ENCODE data around the gene MOSPD2. TPM values are rescaled to one million over a fixed set of nuclear protein-coding genes. Genes with fewer than 3 reads are reported as not detected.

Gene MOSPD2
- polyA plus RNA-seq, 1 experiment: 7.1 TPM

DNA sequence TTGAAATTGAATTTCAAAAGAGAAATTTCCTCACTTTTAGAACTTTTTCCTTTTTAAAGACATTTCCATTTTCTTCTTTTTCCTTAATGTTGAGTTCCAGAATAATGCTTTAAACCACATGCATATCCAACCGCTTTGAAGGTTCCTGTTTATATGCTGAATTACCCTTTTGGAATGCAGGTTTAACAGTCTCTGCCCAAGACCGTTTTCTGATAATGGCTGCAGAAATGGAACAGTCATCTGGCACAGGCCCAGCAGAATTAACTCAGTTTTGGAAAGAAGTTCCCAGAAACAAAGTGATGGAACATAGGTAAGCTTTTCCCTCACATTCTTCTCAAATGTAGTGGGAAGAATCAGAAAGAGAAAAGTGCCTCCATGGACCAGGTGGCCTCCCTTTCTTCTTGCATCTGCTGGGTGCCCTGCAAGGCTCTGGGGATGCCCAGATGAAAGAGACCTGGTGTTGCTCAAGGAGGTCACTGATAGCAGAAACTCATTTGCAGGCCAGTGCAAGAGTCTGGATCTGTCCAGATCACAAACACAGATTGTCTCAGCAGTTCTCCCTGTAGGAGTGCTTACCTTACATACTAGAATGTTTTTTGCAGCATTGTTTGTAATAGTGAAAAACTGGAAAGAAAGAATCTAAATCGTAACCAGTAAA, 42.9 kb downstream of the MOSPD2 start:
- DNase-seq (ENCODE audit: low read depth): no peak
- no peak for TF ChIP-seq CTCF (IDR thresholded peaks at IDR 0.05; ENCODE audit: insufficient read depth, low read depth, low read length)
- H3K4me3 ChIP-seq (ENCODE audit: low read depth, low read length): no peak overlapping the region
- ChIA-PET POLR2A (no interaction called here), CTCF (no interaction called here)
- H3K36me3 ChIP-seq (ENCODE audit: control insufficient read depth, insufficient read depth, low read length): peaks cover 3% of the 10 kb centered on the region; the same call in 1 of the 2 replicates
- H3K27me3 ChIP-seq (ENCODE audit: control insufficient read depth, insufficient read depth, low read length): no peaks in the 10 kb centered on the region

GRCh38 chrX:14919407-14919806, 46.2 kb downstream of the MOSPD2 start:
- ChIA-PET POLR2A (no interaction called here), CTCF (interaction anchor here (1.1 kb wide), 1 partner anchor 228 kb away, joined by 3 read pairs; no protein-coding TSS in a partner anchor)
- 0 out of 2 replicates have a peak, but pooled peaks cover 2% of the 10 kb centered on the region for H3K36me3 ChIP-seq (ENCODE audit: control insufficient read depth, insufficient read depth, low read length)
- DNase-seq (ENCODE audit: low read depth): no peak
- H3K27me3 ChIP-seq (ENCODE audit: control insufficient read depth, insufficient read depth, low read length): no peaks in the 10 kb centered on the region
- TF ChIP-seq CTCF (IDR thresholded peaks at IDR 0.05; ENCODE audit: insufficient read depth, low read depth, low read length): no peak
- H3K4me3 ChIP-seq (ENCODE audit: low read depth, low read length): no peak overlapping the region

DNA sequence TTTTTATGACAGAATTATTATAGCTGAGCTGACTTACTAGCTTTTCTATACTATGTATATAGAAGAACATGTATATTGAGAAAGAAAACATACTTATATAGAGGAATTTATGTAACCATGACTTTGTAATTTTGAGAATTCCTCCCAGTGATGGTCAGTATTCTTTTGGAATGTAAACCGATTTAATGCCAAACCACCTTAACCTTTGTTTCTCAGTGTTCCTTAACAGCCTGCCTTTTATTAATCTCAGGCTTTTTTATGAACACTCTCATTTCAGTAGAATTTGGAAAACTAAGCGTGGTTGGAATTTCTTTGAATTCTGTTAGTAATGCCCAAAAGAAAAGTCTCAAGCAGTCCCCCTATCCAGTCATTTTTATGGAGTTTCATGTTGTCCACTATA, 47.0 kb downstream of the MOSPD2 start:
- ChIA-PET POLR2A (no interaction called here), CTCF (interaction anchor here (0.7 to 0.8 kb wide), 2 partner anchors 90 to 880 kb away, joined by 3 to 4 read pairs; no protein-coding TSS in a partner anchor)
- TF ChIP-seq CTCF (IDR thresholded peaks at IDR 0.05; ENCODE audit: insufficient read depth, low read depth, low read length): no peak
- no peaks in the 10 kb centered on the region for H3K27me3 ChIP-seq (ENCODE audit: control insufficient read depth, insufficient read depth, low read length)
- no peak overlapping the region for H3K4me3 ChIP-seq (ENCODE audit: low read depth, low read length)
- peak; percentile 54 for DNase-seq (ENCODE audit: low read depth)
- H3K36me3 ChIP-seq (ENCODE audit: control insufficient read depth, insufficient read depth, low read length): 0 out of 2 replicates have a peak, but pooled peaks cover 2% of the 10 kb centered on the region

- TF ChIP-seq CTCF (IDR thresholded peaks at IDR 0.05; ENCODE audit: insufficient read depth, low read depth, low read length): no peak
- POLR2A ChIA-PET: no interaction called here
- DNase-seq (ENCODE audit: low read depth): peak; percentile 63
- CTCF ChIA-PET: no interaction called here
- Histone ChIP-seq H3K27me3 (ENCODE audit: control insufficient read depth, insufficient read depth, low read length) (no peaks in the 10 kb centered on the region), H3K36me3 (ENCODE audit: control insufficient read depth, insufficient read depth, low read length) (0 out of 2 replicates have a peak, but pooled peaks cover 2% of the 10 kb centered on the region), H3K4me3 (ENCODE audit: low read depth, low read length) (no peak overlapping the region)
These were observed 49.2 kb downstream of the MOSPD2 start for GRCh38 chrX:14922437-14922836.

DNA sequence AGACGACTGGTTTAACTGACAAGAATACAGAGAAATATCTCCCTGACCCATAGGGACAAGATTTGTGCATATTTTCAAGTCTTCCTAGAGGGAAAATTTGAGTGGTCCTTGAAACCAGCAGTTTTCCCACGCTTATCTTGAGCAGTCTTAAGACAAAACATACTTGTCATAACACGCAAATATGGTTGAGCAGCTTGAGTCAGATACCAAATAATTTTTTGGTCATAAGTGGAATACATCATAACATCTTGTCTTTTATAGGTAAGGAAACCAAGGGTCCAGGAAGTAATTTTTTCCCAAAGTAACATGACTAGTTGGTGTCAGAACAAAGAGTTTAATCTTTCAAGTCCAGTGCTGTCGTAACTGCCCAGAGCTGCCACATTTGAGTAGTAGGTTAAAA, 50.5 kb downstream of the MOSPD2 start:
- no peaks in the 10 kb centered on the region for H3K27me3 ChIP-seq (ENCODE audit: control insufficient read depth, insufficient read depth, low read length)
- no peak for TF ChIP-seq CTCF (IDR thresholded peaks at IDR 0.05; ENCODE audit: insufficient read depth, low read depth, low read length)
- ChIA-PET POLR2A (no interaction called here), CTCF (interaction anchor here (0.6 kb wide), 1 partner anchor 126 kb away, joined by 3 read pairs; no protein-coding TSS in a partner anchor)
- H3K4me3 ChIP-seq (ENCODE audit: low read depth, low read length): no peak overlapping the region
- H3K36me3 ChIP-seq (ENCODE audit: control insufficient read depth, insufficient read depth, low read length): 0 out of 2 replicates have a peak, but pooled peaks cover 1% of the 10 kb centered on the region
- no peak for DNase-seq (ENCODE audit: low read depth)
